Stomach (tissue), 9 donors: ENCODE data around the gene IFNGR2. TPM values are rescaled to one million over a fixed set of nuclear protein-coding genes. Genes with fewer than 3 reads are reported as not detected.

Experiments used
- DNase-seq, 2 donors: peaks; one replicate each; pipeline versions ENCODE4 v3.0.0 to v3.0.0-alpha.2; 2013 to 2019
- H3K27ac ChIP-seq, 5 donors: fragments of 200-600 bp in 4 of 5; sonication (generic) in 4 of 5; one replicate each; pipeline ENCODE4 v1.5.1; 2013 to 2019; ENCODE audit warnings: mild to moderate bottlenecking in 1 of 5, moderate library complexity in 1 of 5
- H3K27me3 ChIP-seq, 3 donors: fragments of 200-600 bp; sonication (generic); one replicate each; pipeline ENCODE4 v1.5.1; 2017 to 2019; ENCODE audit warnings: mixed run types in 1 of 3
- H3K36me3 ChIP-seq, 4 donors: fragments of 200-600 bp; sonication (generic); 1 replicate in 3 of 4; 2 replicates in 1 of 4; pipeline ENCODE4 v1.5.1; 2016 to 2019
- H3K4me1 ChIP-seq, 4 donors: fragments of 200-600 bp; sonication (generic); one replicate each; pipeline ENCODE4 v1.5.1; 2016 to 2019
- H3K4me3 ChIP-seq, 4 donors: fragments of 200-600 bp; sonication (generic) in 3 of 4; one replicate each; pipeline ENCODE4 v1.5.1; 2016 to 2019; ENCODE audit warnings: mild to moderate bottlenecking in 1 of 4
- H3K9me3 ChIP-seq, 4 donors: fragments of 200-600 bp; sonication (generic); one replicate each; pipeline ENCODE4 v1.5.1; 2016 to 2019
- EP300 ChIP-seq: sonication (generic); formaldehyde crosslinking; IDR thresholded peaks from one replicate; pipeline ENCODE4 v1.6.1; 2017; ENCODE audit warnings: antibody characterized with exemption
- POLR2A ChIP-seq, 4 donors: fragments of 450-650 bp; IDR thresholded peaks; one replicate each; pipeline ENCODE4 v1.6.1; 2016; ENCODE audit warnings: antibody characterized with exemption in 4 of 4, control low read depth in 2 of 4, mild to moderate bottlenecking in 1 of 4, moderate library complexity in 1 of 4
- POLR2AphosphoS5 ChIP-seq, 3 donors: sonication (generic); formaldehyde crosslinking; IDR thresholded peaks; one replicate each; pipeline ENCODE4 v1.6.1; 2016; ENCODE audit warnings: antibody characterized with exemption in 3 of 3
- WGBS, 5 donors: extraction: QIAGEN DNeasy Blood & Tissue Kit in 3 of 5; methylation state at CpG; one replicate each; pipeline versions ENCODE4 v1.1.5 to v1.1.7; 2013 to 2018; 5-methylcytosine and 5-hydroxymethylcytosine counted together
- intact Hi-C: fragments of 100-400 bp; cut with DNase I; formaldehyde crosslinking; loops from one replicate; pipeline ENCODE4 v1.15.1; 2023; ENCODE audit warnings: low total_unique reads
- polyA plus RNA-seq, 3 donors: library from polyadenylated mRNA; stranded (reverse); fragments of 200-250 nt; gene quantifications; one replicate each; pipeline ENCODE4 v1.2.3, GENCODE V29; 2013
- total RNA-seq, 5 donors: library from RNA; depleted of rRNA; stranded (reverse); fragments of >200 nt; gene quantifications; one replicate each; pipeline versions ENCODE4 v1.1.0 to v1.2.3, GENCODE V29; 2014 to 2016
- TF ChIP-seq, protein P1 (sequence below), 7 experiments: fragments of 450-650 bp in 4 of 7; fragments of 200-600 bp in 3 of 7; sonication (generic) in 3 of 7; IDR thresholded peaks; one replicate each; pipeline ENCODE4 v1.5.1; 2016 to 2019; ENCODE audit warnings: antibody characterized with exemption in 7 of 7, control low read depth in 2 of 7, mild to moderate bottlenecking in 1 of 7
- donor health status: healthy with polysubstance abuse.
- donor health status: Bipolar disorder and iron deficiency.
- donor health status: healthy.

Gene IFNGR2
- total and polyA plus RNA-seq, 8 donors, result 35.2 to 89.3 (median 59.3) TPM

DNA sequence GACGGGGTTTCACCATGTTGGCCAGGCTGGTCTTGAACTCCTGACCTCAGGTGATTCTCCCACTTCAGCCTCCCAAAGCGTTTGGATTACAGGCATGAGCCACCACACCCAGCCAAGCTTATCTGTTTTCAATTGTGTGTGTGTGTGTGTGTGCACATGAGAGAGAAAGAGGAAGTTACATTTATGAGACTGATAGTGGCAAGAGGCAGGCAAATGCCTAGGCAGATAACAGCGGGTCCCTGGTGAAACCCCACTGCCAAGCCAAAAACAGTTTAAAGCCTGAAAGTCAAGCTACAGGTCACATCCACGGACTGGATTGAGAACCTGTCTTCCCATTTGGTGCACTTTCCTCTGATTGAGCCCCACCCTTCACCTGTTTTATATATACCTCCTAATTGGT is 35.1 kb upstream of the IFNGR2 start:
- peaks cover 0 to 25% (median 17%) of the 10 kb centered on the region in 4 donors for H3K9me3 ChIP-seq
- no peaks in the 10 kb centered on the region for H3K36me3 ChIP-seq
- 42 to 59% (median 46%) methylated on average over 4 of the region's 4 CpGs for WGBS, 5 donors
- no peak for DNase-seq
- intact Hi-C loops, result loop anchor here (10.0 kb wide), 1 partner anchor 77 kb away; no protein-coding TSS in a partner anchor
- H3K4me1 ChIP-seq, result peaks cover 0 to 2% (median 0%) of the 10 kb centered on the region in 4 donors
- H3K27ac ChIP-seq, result no peak overlapping the region
- no peak for TF ChIP-seq POLR2A (IDR thresholded peaks at IDR 0.05)
- TF ChIP-seq, protein P1, sequence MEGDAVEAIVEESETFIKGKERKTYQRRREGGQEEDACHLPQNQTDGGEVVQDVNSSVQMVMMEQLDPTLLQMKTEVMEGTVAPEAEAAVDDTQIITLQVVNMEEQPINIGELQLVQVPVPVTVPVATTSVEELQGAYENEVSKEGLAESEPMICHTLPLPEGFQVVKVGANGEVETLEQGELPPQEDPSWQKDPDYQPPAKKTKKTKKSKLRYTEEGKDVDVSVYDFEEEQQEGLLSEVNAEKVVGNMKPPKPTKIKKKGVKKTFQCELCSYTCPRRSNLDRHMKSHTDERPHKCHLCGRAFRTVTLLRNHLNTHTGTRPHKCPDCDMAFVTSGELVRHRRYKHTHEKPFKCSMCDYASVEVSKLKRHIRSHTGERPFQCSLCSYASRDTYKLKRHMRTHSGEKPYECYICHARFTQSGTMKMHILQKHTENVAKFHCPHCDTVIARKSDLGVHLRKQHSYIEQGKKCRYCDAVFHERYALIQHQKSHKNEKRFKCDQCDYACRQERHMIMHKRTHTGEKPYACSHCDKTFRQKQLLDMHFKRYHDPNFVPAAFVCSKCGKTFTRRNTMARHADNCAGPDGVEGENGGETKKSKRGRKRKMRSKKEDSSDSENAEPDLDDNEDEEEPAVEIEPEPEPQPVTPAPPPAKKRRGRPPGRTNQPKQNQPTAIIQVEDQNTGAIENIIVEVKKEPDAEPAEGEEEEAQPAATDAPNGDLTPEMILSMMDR (IDR thresholded peaks at IDR 0.05), result no peak
- no peak for TF ChIP-seq EP300
- TF ChIP-seq POLR2AphosphoS5 (IDR thresholded peaks at IDR 0.05), result peak in 1 of 3 donors; percentile 28
- no peak overlapping the region for H3K4me3 ChIP-seq
- H3K27me3 ChIP-seq, result no peaks in the 10 kb centered on the region

- no peak for TF ChIP-seq EP300
- TF ChIP-seq, protein P1 (IDR thresholded peaks at IDR 0.05), result no peak
- H3K36me3 ChIP-seq, result no peaks in the 10 kb centered on the region
- H3K4me3 ChIP-seq, result no peak overlapping the region
- peaks cover 0 to 25% (median 17%) of the 10 kb centered on the region in 4 donors for H3K9me3 ChIP-seq
- H3K27me3 ChIP-seq, result no peaks in the 10 kb centered on the region
- intact Hi-C loops, result loop anchor here (10.0 kb wide), 1 partner anchor 76 kb away; no protein-coding TSS in a partner anchor
- 82 to 95% (median 91%) methylated on average over 3 of the region's 3 CpGs for WGBS, 5 donors
- DNase-seq, result no peak
- H3K4me1 ChIP-seq, result peaks cover 0 to 6% (median 0%) of the 10 kb centered on the region in 4 donors
- no peak overlapping the region for H3K27ac ChIP-seq
Measured at GRCh38 chr21:33368576-33368975, 34.6 kb upstream of the IFNGR2 start.

GRCh38 chr21:33369586-33369985 is 33.6 kb upstream of the IFNGR2 start:
- no peak overlapping the region for H3K27ac ChIP-seq
- 71 to 100% (median 94%) methylated on average over 1 of the region's 1 CpG for WGBS, 5 donors
- H3K9me3 ChIP-seq, result peaks cover 0 to 25% (median 17%) of the 10 kb centered on the region in 4 donors
- intact Hi-C loops, result loop anchor here (10.0 kb wide), 1 partner anchor 75 kb away; no protein-coding TSS in a partner anchor
- no peaks in the 10 kb centered on the region for H3K27me3 ChIP-seq
- TF ChIP-seq POLR2A (IDR thresholded peaks at IDR 0.05) (no peak), EP300 (no peak), POLR2AphosphoS5 (IDR thresholded peaks at IDR 0.05) (no peak)
- TF ChIP-seq, protein P1 (IDR thresholded peaks at IDR 0.05), result no peak
- no peak overlapping the region for H3K4me3 ChIP-seq
- DNase-seq, result no peak
- H3K4me1 ChIP-seq, result peaks cover 0 to 16% (median 2%) of the 10 kb centered on the region in 4 donors
- no peaks in the 10 kb centered on the region for H3K36me3 ChIP-seq

DNA sequence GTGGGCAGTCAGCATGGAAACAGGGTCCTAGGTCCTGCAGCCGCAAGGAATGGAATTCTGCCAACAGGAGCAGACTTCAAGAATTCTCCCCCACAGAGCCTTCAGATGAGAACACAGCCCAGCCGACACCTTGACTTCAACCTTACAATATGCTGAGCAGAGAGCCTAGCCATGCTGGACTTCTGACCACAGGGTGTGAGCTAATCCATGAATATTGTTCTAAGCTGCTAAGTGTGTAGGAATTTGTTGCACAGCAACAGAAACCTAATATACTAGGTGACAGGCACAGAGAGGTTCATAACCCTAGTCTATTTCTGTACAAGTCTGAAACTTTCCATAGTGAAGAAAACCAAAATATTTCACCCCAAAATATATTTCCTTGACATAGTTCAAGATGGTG is 32.9 kb upstream of the IFNGR2 start:
- WGBS, 5 donors, result 88 to 100% (median 97%) methylated on average over 2 of the region's 2 CpGs

More for the DNA sequence above, 32.9 kb upstream of the IFNGR2 start:
- TF ChIP-seq EP300 (no peak), POLR2AphosphoS5 (IDR thresholded peaks at IDR 0.05) (no peak), POLR2A (IDR thresholded peaks at IDR 0.05) (no peak)
- TF ChIP-seq, protein P1 (IDR thresholded peaks at IDR 0.05), result no peak
- no peak for DNase-seq
- H3K27ac ChIP-seq, result no peak overlapping the region
- H3K9me3 ChIP-seq, result peaks cover 0 to 25% (median 17%) of the 10 kb centered on the region in 4 donors
- H3K36me3 ChIP-seq, result no peaks in the 10 kb centered on the region
- H3K27me3 ChIP-seq, result no peaks in the 10 kb centered on the region
- no peak overlapping the region for H3K4me3 ChIP-seq
- peaks cover 0 to 23% (median 5%) of the 10 kb centered on the region in 4 donors for H3K4me1 ChIP-seq
- intact Hi-C loops, result loop anchor here (10.0 kb wide), 1 partner anchor 166 kb away; no protein-coding TSS in a partner anchor
